HCT116 (cell line): ENCODE data around the gene CACNA1C. TPM values are rescaled to one million over a fixed set of nuclear protein-coding genes. Genes with fewer than 3 reads are reported as not detected.

Experiments
- ATAC-seq: fragments of 200-7000 bp; cut with Tn5 transposase; 2 replicates; pipeline ENCODE4 v1.9.1; 2020; ENCODE audit warnings: mild to moderate bottlenecking, moderate library complexity
- BruUV-seq: library from RNA; stranded (reverse); fragments of 400-500 nt; replicated peaks from 2 replicates; lab custom pipeline; 2021; lab: Mats Ljungman, UMichigan
- CTCF ChIA-PET: fragments of 300-600 bp; sonication (Branson Sonifier 250); formaldehyde crosslinking; loops from one replicate; lab custom pipeline; 2021; ENCODE audit warnings: antibody characterized with exemption; lab: Charles Lee
- POLR2A ChIA-PET: fragments of 300-600, 350-600 bp; sonication (Branson Sonifier 250); formaldehyde crosslinking; loops from one replicate; lab custom pipeline; 2021; ENCODE audit warnings: antibody characterized with exemption; lab: Charles Lee
- RAD21 ChIA-PET, 2 experiments: fragments of 300-600 bp; sonication (Branson Sonifier 250); formaldehyde crosslinking; loops; one replicate each; lab custom pipeline; 2023; ENCODE audit warnings: low total read pairs in 2 of 2; ENCODE audit not compliant: uncharacterized antibody in 2 of 2, unreplicated experiment in 2 of 2, low non-redundant PET in 1 of 2; lab: Charles Lee
- DNase-seq: peaks from one replicate; pipeline ENCODE4 v3.0.0-alpha.2; 2010; ENCODE audit warnings: low read depth, low spot score
- H2AFZ ChIP-seq: fragments of 200-600 bp; shearing (Covaris generic), sonication (generic); 2 replicates; pipeline ENCODE4 v1.6.1; 2017; ENCODE audit warnings: low read depth, mixed run types, mixed read lengths, antibody characterized with exemption, low read length; ENCODE audit not compliant: poor library complexity, severe bottlenecking
- H3K27ac ChIP-seq: 2 replicates; pipeline ENCODE4 v1.5.1; 2012; ENCODE audit warnings: low read depth, low read length
- H3K27me3 ChIP-seq: fragments of 200-600 bp; sonication (generic); 2 replicates; pipeline ENCODE4 v1.6.1; 2016; ENCODE audit warnings: mixed run types, low read length, mixed read lengths; ENCODE audit not compliant: insufficient read depth
- H3K36me3 ChIP-seq, 2 experiments: fragments of 200-500 bp in 1 of 2; fragments of 200-600 bp in 1 of 2; sonication (Bioruptor generic) in 1 of 2; sonication (generic) in 1 of 2; 2 replicates each; pipeline versions ENCODE4 v1.5.1 to v1.6.1; 2014 to 2016; ENCODE audit warnings: low read length in 2 of 2, inconsistent platforms in 1 of 2, mixed read lengths in 1 of 2, mixed run types in 1 of 2; ENCODE audit not compliant: insufficient read depth in 2 of 2, control insufficient read depth in 1 of 2
- H3K4me1 ChIP-seq, 2 experiments: fragments of 200-600 bp in 1 of 2; sonication (generic) in 1 of 2; 2 replicates each; pipeline versions ENCODE4 v1.5.1 to v1.6.1; 2012 to 2017; ENCODE audit warnings: low read length in 2 of 2, inconsistent platforms in 1 of 2, mild to moderate bottlenecking in 1 of 2, mixed read lengths in 1 of 2, mixed run types in 1 of 2, moderate library complexity in 1 of 2; ENCODE audit not compliant: insufficient read depth in 2 of 2, control insufficient read depth in 1 of 2
- H3K4me2 ChIP-seq: fragments of 200-600 bp; sonication (generic); 2 replicates; pipeline ENCODE4 v1.6.1; 2017; ENCODE audit warnings: mixed run types, low read length, mixed read lengths
- H3K4me3 ChIP-seq, 2 experiments: fragments of 200-600 bp in 1 of 2; sonication (generic) in 1 of 2; replicated peaks in 1 of 2; 2 replicates each; pipeline ENCODE4 v1.5.1; 2011 to 2016; ENCODE audit warnings: low read length in 2 of 2, control low read depth in 1 of 2, low read depth in 1 of 2, mild to moderate bottlenecking in 1 of 2, mixed read lengths in 1 of 2, mixed run types in 1 of 2
- H3K79me2 ChIP-seq: fragments of 200-600 bp; sonication (generic); 2 replicates; pipeline ENCODE4 v1.6.1; 2017; ENCODE audit warnings: mild to moderate bottlenecking, mixed run types, low read length, moderate library complexity, mixed read lengths; ENCODE audit not compliant: insufficient read depth
- H3K9ac ChIP-seq: fragments of 200-600 bp; sonication (generic); 2 replicates; pipeline ENCODE4 v1.6.1; 2016; ENCODE audit warnings: low read length, mixed read lengths
- H3K9me2 ChIP-seq: fragments of 200-600 bp; sonication (generic), shearing (Covaris generic); 2 replicates; pipeline ENCODE4 v1.6.1; 2017; ENCODE audit warnings: mixed run types, mild to moderate bottlenecking, moderate library complexity; ENCODE audit not compliant: insufficient read depth
- H3K9me3 ChIP-seq, 2 experiments: fragments of 200-500 bp in 1 of 2; fragments of 200-600 bp in 1 of 2; sonication (Bioruptor generic) in 1 of 2; sonication (generic) in 1 of 2; 2 replicates each; pipeline ENCODE4 v1.6.1; 2014 to 2017; ENCODE audit warnings: low read length in 2 of 2, mixed read lengths in 2 of 2, inconsistent platforms in 1 of 2, low read depth in 1 of 2, mild to moderate bottlenecking in 1 of 2, mixed run types in 1 of 2, moderate library complexity in 1 of 2; ENCODE audit not compliant: control insufficient read depth in 1 of 2, insufficient read depth in 1 of 2
- H4K20me1 ChIP-seq: fragments of 200-600 bp; sonication (generic), shearing (Covaris generic); 2 replicates; pipeline ENCODE4 v1.6.1; 2017; ENCODE audit warnings: mixed run types, mild to moderate bottlenecking, moderate library complexity; ENCODE audit not compliant: insufficient read depth
- EGR1 ChIP-seq: IDR thresholded peaks from 2 replicates; pipeline ENCODE4 v1.6.1; 2012; ENCODE audit warnings: low read depth
- ELF1 ChIP-seq: IDR thresholded peaks from 2 replicates; pipeline ENCODE4 v1.6.1; 2012; ENCODE audit warnings: low read depth, borderline replicate concordance
- EZH2 ChIP-seq: fragments of 200-600 bp; sonication (generic); IDR thresholded peaks from 2 replicates; pipeline ENCODE4 v1.6.1; 2017; ENCODE audit warnings: antibody characterized with exemption, mixed run types
- FOSL1 ChIP-seq: IDR thresholded peaks from 2 replicates; pipeline ENCODE4 v1.6.1; 2012; ENCODE audit warnings: low read depth
- POLR2AphosphoS5 ChIP-seq: IDR thresholded peaks from 2 replicates; pipeline ENCODE4 v1.6.1; 2011; ENCODE audit warnings: mild to moderate bottlenecking, low read depth, low read length, moderate library complexity
- SIN3A ChIP-seq: IDR thresholded peaks from 2 replicates; pipeline ENCODE4 v1.6.1; 2012; ENCODE audit warnings: low read depth
- SP1 ChIP-seq: IDR thresholded peaks from 2 replicates; pipeline ENCODE4 v1.6.1; 2012; ENCODE audit warnings: low read depth
- SRF ChIP-seq: IDR thresholded peaks from 2 replicates; pipeline ENCODE4 v1.6.1; 2012; ENCODE audit warnings: low read depth
- ZFX ChIP-seq: fragments of 450-650 bp; IDR thresholded peaks from 2 replicates; pipeline ENCODE4 v1.6.1; 2017
- intact Hi-C: fragments of 100-400 bp; cut with micrococcal nuclease; formaldehyde crosslinking; loops from 2 replicates; pipeline ENCODE4 v1.10.0; 2022
- total RNA-seq: library from RNA; stranded (reverse); gene quantifications from one replicate; pipeline ENCODE4 v1.2.1, GENCODE V29; 2021; ENCODE audit not compliant: unreplicated experiment
- TF ChIP-seq, protein P1 (sequence below): IDR thresholded peaks from 2 replicates; pipeline ENCODE4 v1.6.1; 2012; ENCODE audit warnings: low read depth

CACNA1C gene
- total RNA-seq, 1 experiment from 2014 or later = 0.05 TPM

DNA sequence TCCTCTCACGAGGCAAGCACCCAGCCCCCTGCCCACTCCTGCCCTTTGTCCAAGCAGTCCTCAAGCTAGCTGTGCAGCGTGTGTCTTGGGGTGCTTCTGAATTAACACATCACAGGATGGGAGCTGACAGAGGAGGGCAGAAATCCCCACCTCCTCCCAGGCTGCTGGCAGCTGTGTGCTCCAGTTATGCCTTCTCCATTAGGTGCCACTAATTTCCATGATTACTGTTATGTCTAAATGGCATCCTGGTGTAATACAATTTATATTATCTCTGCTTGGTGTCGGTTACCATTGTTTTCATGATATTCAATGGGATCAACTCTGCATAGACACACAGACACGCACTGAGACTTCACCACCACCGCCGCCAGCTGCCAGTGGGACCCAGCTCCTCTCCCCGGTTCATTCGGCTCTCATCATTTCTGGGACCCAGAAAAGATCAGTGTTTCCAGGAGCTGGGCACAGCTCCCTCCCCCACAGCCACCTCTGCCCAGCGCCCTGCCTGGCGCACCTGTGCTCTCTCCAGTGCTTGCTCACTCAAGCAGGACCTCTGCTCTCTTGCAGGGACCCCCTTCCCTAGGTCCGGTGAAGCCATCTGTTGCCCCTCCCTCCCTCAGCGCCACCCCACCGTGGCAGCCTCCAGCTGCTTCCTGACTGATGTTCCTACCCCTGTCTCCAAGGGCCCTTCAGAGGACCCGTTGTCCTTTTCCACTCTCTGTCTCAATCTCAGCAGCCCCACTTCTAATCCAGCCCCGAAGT is 574.5 kb downstream of the CACNA1C start:
- Histone ChIP-seq H3K4me1 (peaks cover 0 to 8% of the 10 kb centered on the region in 2 experiments; a peak in 2 of 4 replicates), H3K9ac (no peak overlapping the region), H3K79me2 (no peaks in the 10 kb centered on the region), H3K9me2 (no peaks in the 10 kb centered on the region), H4K20me1 (no peaks in the 10 kb centered on the region), H3K36me3 (no peaks in the 10 kb centered on the region), H3K9me3 (no peaks in the 10 kb centered on the region), H3K4me2 (no peak overlapping the region), H3K4me3 (no peak overlapping the region), H3K27me3 (peaks cover 9% of the 10 kb centered on the region; the same call in 1 of the 2 replicates), H3K27ac (no peak overlapping the region), H2AFZ (no peak overlapping the region)
- no TSS peak for BruUV-seq
- intact Hi-C loops = no loop called here
- CTCF ChIA-PET = interaction anchor here (1.4 kb wide), 1 partner anchor 14 kb away, joined by 4 read pairs; no protein-coding TSS in a partner anchor
- no peak for DNase-seq
- TF ChIP-seq FOSL1 (no peak), EGR1 (no peak), SP1 (no peak)
- RAD21 ChIA-PET = interaction anchor here in 1 of 2 experiments (0.6 kb wide), 1 partner anchor 55 kb away, joined by 3 read pairs; no protein-coding TSS in a partner anchor
- POLR2A ChIA-PET = interaction anchor here (1.1 kb wide), 1 partner anchor 14 kb away, joined by 3 read pairs; no protein-coding TSS in a partner anchor
- ATAC-seq = no peak

DNA sequence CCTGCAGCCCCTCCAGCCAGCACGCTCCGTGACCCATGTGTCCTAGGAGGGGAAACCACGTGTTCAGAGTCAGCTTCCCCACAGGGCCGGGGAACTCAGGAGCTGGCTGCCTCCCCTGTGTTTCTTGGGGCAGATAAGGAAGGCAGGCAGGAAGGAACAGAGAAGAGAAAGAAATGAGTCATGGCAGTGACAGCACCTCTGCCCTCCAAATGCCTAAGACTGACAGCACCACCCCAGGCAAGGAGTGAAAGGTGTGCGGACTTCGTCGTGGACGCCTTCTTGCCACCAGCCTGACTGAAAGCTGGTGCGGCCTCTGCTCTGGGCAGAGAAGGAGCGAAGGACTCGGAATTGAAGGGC is 575.0 kb downstream of the CACNA1C start:
- peaks cover 0 to 8% of the 10 kb centered on the region in 2 experiments; a peak in 2 of 4 replicates for H3K4me1 ChIP-seq
- H2AFZ ChIP-seq = no peak overlapping the region
- no peak for ATAC-seq
- no TSS peak for BruUV-seq
- POLR2A ChIA-PET = interaction anchor here (1.1 kb wide), 1 partner anchor 13 kb away, joined by 3 read pairs; no protein-coding TSS in a partner anchor
- no peak overlapping the region for H3K4me3 ChIP-seq
- H3K4me2 ChIP-seq = no peak overlapping the region
- RAD21 ChIA-PET = no interaction called here
- no peaks in the 10 kb centered on the region for H4K20me1 ChIP-seq
- CTCF ChIA-PET = interaction anchor here (1.4 kb wide), 1 partner anchor 13 kb away, joined by 4 read pairs; no protein-coding TSS in a partner anchor
- no peaks in the 10 kb centered on the region for H3K36me3 ChIP-seq
- H3K9ac ChIP-seq = no peak overlapping the region
- H3K9me2 ChIP-seq = no peaks in the 10 kb centered on the region
- no peak overlapping the region for H3K27ac ChIP-seq
- H3K9me3 ChIP-seq = no peaks in the 10 kb centered on the region
- DNase-seq = no peak
- intact Hi-C loops = no loop called here
- peaks cover 12% of the 10 kb centered on the region; the same call in 1 of the 2 replicates for H3K27me3 ChIP-seq
- no peaks in the 10 kb centered on the region for H3K79me2 ChIP-seq
- TF ChIP-seq ELF1 (no peak), SP1 (no peak), EZH2 (no peak), ZFX (no peak), POLR2AphosphoS5 (no peak), SRF (no peak), SIN3A (no peak)
- TF ChIP-seq, protein P1, sequence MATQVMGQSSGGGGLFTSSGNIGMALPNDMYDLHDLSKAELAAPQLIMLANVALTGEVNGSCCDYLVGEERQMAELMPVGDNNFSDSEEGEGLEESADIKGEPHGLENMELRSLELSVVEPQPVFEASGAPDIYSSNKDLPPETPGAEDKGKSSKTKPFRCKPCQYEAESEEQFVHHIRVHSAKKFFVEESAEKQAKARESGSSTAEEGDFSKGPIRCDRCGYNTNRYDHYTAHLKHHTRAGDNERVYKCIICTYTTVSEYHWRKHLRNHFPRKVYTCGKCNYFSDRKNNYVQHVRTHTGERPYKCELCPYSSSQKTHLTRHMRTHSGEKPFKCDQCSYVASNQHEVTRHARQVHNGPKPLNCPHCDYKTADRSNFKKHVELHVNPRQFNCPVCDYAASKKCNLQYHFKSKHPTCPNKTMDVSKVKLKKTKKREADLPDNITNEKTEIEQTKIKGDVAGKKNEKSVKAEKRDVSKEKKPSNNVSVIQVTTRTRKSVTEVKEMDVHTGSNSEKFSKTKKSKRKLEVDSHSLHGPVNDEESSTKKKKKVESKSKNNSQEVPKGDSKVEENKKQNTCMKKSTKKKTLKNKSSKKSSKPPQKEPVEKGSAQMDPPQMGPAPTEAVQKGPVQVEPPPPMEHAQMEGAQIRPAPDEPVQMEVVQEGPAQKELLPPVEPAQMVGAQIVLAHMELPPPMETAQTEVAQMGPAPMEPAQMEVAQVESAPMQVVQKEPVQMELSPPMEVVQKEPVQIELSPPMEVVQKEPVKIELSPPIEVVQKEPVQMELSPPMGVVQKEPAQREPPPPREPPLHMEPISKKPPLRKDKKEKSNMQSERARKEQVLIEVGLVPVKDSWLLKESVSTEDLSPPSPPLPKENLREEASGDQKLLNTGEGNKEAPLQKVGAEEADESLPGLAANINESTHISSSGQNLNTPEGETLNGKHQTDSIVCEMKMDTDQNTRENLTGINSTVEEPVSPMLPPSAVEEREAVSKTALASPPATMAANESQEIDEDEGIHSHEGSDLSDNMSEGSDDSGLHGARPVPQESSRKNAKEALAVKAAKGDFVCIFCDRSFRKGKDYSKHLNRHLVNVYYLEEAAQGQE = no peak
